ENCODE measurements around the gene MGAT3. TPM values are rescaled to one million over a fixed set of nuclear protein-coding genes. Genes with fewer than 3 reads are reported as not detected.

The MGAT3 gene
- total and polyA plus RNA-seq, 2 donors (not counting 3 experiments of a cell fraction or from before 2014, with no cell fraction given): not detected

DNA sequence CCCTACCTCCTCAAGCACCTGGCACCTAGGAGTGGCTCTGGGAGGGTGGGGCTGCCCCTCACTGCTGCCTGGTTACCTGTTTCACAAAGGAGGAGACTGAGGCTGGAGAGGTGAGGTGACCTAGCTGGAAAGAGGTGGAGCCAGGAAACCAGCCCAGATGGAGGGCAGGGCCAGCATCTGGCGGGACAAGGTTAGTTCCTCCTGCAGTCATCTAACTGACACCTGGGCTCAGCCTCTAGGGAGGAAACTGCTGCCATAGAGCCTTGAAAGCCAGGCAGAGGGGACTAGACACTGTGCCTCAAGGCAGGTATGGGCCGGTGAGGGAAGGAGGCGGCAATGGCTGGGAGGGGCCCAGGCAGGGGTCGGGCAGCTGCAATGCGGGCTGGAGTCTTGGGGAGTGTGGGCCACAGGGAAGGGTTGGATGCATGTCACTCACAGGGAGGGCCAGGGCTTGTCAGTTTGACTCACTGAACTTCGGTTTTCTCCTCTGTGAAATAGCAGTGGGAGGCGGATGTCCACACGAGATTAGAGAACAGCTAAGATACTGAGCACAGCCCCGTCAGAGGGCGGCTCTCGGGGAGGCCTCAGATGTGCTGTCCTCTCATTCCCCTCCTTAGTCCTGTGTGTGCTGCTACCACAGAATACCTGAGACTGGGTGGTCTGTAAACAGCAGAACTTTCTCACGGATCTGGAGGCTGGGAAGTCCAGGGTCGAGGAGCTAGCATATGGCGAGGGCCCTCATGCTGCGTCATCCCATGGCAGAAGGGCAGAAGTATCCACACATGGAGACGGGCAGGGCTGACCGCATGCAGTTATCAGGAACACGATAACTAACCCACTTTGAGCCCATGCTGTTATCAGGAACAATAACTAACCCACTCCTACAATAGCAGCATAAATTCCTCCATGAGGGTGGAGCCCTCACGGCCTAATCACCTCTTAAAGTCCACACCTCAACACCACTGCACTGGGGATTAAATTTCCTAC, 16.1 kb downstream of the MGAT3 start:
- BruUV-seq (replicated peaks): no TSS peak

More for the DNA sequence above, 16.1 kb downstream of the MGAT3 start:
- Histone ChIP-seq H3K27ac (ENCODE audit: insufficient read depth, low read depth, low read length) (no peak overlapping the region), H3K27me3 (ENCODE audit: control insufficient read depth in 2 of 2, insufficient read depth in 2 of 2, low read length in 2 of 2) (no peaks in the 10 kb centered on the region), H3K9me3 (replicated peaks; ENCODE audit: control insufficient read depth, insufficient read depth, low read length) (no peaks in the 10 kb centered on the region), H3K9me1 (replicated peaks; ENCODE audit: control insufficient read depth, extremely low read depth, insufficient read depth, low read length) (no peaks in the 10 kb centered on the region), H3K4me2 (ENCODE audit: insufficient read depth, low read length) (no peak overlapping the region), H3K9ac (replicated peaks; ENCODE audit: extremely low read depth, insufficient read depth, low read length) (no peak overlapping the region), H3K79me2 (ENCODE audit: control insufficient read depth, insufficient read depth, low read length) (no peaks in the 10 kb centered on the region), H4K20me1 (replicated peaks; ENCODE audit: control insufficient read depth, extremely low read depth, insufficient read depth, low read length) (no peaks in the 10 kb centered on the region), H3K4me3 (replicated peaks in 1 of 3; ENCODE audit: insufficient read depth in 1 of 3, low read depth in 1 of 3, low read length in 3 of 3) (no peak overlapping the region), H2AFZ (ENCODE audit: low read depth, low read length) (no peak overlapping the region), H3K4me1 (ENCODE audit: control insufficient read depth, extremely low read depth, insufficient read depth, low read length) (peaks cover 3% of the 10 kb centered on the region), H3K36me3 (ENCODE audit: control insufficient read depth in 2 of 2, extremely low read depth in 1 of 2, insufficient read depth in 2 of 2, low read length in 2 of 2) (no peaks in the 10 kb centered on the region)
- ChIA-PET CTCF (interaction anchor here (0.7 kb wide), 1 partner anchor 88 kb away, joined by 3 read pairs; no protein-coding TSS in a partner anchor), POLR2A (no interaction called here)
- dilution Hi-C loops (cut with MboI; ENCODE audit: extremely low pct_ligation_motif_present, low sequenced_read_pairs) (no loop called here), intact Hi-C loops (cut with micrococcal nuclease) (no loop called here)
- TF ChIP-seq MYC (IDR thresholded peaks at IDR 0.05; ENCODE audit: low read depth, low read length) (no peak), POLR2A (IDR thresholded peaks at IDR 0.05; ENCODE audit: low read depth, low read length) (no peak), POLR2AphosphoS5 (IDR thresholded peaks at IDR 0.05; ENCODE audit: insufficient read depth, low read depth, low read length) (no peak), GATA2 (IDR thresholded peaks at IDR 0.05; ENCODE audit: insufficient read depth, insufficient read length, low read depth, low read length) (no peak), EZH2 (IDR thresholded peaks at IDR 0.05; ENCODE audit: borderline replicate concordance, low read depth, low read length, severe bottlenecking) (no peak), FOS (IDR thresholded peaks at IDR 0.05; ENCODE audit: borderline replicate concordance, insufficient read depth, low read length) (no peak), JUN (IDR thresholded peaks at IDR 0.05; ENCODE audit: borderline replicate concordance, insufficient read depth, insufficient read length, low read depth) (no peak)
- TF ChIP-seq, protein P1, sequence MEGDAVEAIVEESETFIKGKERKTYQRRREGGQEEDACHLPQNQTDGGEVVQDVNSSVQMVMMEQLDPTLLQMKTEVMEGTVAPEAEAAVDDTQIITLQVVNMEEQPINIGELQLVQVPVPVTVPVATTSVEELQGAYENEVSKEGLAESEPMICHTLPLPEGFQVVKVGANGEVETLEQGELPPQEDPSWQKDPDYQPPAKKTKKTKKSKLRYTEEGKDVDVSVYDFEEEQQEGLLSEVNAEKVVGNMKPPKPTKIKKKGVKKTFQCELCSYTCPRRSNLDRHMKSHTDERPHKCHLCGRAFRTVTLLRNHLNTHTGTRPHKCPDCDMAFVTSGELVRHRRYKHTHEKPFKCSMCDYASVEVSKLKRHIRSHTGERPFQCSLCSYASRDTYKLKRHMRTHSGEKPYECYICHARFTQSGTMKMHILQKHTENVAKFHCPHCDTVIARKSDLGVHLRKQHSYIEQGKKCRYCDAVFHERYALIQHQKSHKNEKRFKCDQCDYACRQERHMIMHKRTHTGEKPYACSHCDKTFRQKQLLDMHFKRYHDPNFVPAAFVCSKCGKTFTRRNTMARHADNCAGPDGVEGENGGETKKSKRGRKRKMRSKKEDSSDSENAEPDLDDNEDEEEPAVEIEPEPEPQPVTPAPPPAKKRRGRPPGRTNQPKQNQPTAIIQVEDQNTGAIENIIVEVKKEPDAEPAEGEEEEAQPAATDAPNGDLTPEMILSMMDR (IDR thresholded peaks at IDR 0.05; ENCODE audit: extremely low read depth in 1 of 2, insufficient read depth in 1 of 2, low read depth in 1 of 2, low read length in 2 of 2): no peak
- TF ChIP-seq, protein P2, sequence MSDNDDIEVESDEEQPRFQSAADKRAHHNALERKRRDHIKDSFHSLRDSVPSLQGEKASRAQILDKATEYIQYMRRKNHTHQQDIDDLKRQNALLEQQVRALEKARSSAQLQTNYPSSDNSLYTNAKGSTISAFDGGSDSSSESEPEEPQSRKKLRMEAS (IDR thresholded peaks at IDR 0.05; ENCODE audit: insufficient read depth, insufficient read length): no peak
- FAIRE-seq (no peak), DNase-seq (ENCODE audit: low read depth, low spot score) (no peak)

Data from endothelial cell of umbilical vein (primary cell).